ENCODE data around the gene ATP13A2. TPM values are rescaled to one million over a fixed set of nuclear protein-coding genes. Genes with fewer than 3 reads are reported as not detected.
A peak's percentile ranks its signal among the peaks of the same experiment; 100 is the strongest.

The ATP13A2 gene, protein sequence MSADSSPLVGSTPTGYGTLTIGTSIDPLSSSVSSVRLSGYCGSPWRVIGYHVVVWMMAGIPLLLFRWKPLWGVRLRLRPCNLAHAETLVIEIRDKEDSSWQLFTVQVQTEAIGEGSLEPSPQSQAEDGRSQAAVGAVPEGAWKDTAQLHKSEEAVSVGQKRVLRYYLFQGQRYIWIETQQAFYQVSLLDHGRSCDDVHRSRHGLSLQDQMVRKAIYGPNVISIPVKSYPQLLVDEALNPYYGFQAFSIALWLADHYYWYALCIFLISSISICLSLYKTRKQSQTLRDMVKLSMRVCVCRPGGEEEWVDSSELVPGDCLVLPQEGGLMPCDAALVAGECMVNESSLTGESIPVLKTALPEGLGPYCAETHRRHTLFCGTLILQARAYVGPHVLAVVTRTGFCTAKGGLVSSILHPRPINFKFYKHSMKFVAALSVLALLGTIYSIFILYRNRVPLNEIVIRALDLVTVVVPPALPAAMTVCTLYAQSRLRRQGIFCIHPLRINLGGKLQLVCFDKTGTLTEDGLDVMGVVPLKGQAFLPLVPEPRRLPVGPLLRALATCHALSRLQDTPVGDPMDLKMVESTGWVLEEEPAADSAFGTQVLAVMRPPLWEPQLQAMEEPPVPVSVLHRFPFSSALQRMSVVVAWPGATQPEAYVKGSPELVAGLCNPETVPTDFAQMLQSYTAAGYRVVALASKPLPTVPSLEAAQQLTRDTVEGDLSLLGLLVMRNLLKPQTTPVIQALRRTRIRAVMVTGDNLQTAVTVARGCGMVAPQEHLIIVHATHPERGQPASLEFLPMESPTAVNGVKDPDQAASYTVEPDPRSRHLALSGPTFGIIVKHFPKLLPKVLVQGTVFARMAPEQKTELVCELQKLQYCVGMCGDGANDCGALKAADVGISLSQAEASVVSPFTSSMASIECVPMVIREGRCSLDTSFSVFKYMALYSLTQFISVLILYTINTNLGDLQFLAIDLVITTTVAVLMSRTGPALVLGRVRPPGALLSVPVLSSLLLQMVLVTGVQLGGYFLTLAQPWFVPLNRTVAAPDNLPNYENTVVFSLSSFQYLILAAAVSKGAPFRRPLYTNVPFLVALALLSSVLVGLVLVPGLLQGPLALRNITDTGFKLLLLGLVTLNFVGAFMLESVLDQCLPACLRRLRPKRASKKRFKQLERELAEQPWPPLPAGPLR
- 87.1 TPM for total RNA-seq

DNA sequence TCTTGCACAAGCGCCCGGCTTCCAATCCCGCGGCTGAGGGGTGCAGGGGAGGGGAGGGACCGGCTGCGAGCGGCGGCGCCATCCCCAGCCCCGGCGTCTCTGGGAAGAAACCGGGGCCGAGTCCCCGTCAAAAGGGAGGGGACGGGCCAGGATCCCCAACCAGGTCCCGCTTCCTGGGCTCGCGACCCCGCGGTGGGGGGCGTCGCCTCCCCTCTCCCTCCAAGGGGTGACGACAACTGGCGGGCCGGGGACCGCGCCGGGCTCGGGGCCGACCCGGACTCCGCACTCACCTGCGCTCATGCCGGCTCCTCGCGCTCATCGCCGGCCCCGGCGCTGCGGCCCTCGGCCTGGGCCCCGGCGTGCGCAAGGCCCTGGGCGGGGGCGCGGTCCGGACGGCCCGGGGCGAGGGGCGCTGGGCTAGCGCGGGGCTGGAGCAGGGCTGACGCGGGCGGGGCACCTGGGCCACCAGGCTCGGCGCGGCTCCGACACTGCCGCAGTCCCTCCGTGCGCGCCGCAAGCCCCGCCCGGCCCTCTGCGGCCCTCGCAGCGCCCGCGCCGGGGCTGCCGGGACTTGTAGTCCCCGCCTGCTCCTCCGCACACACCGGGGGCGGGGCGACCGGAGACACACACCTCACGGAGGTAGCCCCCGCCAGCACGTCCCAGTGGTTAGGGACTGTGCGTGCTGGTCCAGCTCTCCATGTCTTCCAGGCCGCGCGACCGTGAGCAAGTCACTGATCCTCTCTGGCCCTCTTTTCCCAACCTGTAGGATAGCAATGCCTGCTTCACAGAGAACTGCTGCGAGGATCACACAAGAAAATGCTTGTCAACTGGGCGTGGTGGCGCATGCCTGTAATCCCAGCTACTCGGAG, at the start of gene ATP13A2:
ATP13A2 (minus strand) TSS at position 490 of the 869 bp plus-strand sequence; CDS start at position 300, 190 bp downstream.
- DNase-seq (ENCODE audit: low spot score): peak; percentile 75

- no peak for DNase-seq (ENCODE audit: low spot score)
Observed at GRCh38 chr1:17061486-17061885, 49.8 kb upstream of the ATP13A2 start.

GRCh38 chr1:17060306-17060749, 48.6 kb upstream of the ATP13A2 start:
- DNase-seq (ENCODE audit: low spot score): no peak

GRCh38 chr1:17059391-17060305, 47.9 kb upstream of the ATP13A2 start:
- DNase-seq (ENCODE audit: low spot score): peak; percentile 52

DNA sequence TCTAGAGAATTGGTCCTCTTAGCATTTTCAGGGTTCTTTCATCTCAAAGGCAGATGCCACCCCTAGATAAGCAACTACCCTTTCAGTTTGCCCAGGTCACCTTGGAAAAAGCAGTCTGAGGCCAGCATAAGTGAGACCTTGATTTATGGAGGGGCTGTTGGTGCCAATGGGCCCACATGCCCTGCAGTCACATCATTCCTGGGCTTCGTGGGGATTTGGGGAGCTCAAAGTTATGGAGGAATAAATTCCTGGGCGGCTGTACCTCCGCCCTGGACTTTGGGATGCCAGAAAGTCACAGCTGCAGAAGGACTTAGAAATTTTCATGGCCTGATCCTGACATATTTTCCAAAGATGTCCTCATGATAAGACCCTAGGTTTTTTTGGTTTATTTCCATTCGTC, 44.8 kb upstream of the ATP13A2 start:
- DNase-seq (ENCODE audit: low spot score): no peak

- no peak for DNase-seq (ENCODE audit: low spot score)
Observed at GRCh38 chr1:17055801-17056200, 44.1 kb upstream of the ATP13A2 start.

DNA sequence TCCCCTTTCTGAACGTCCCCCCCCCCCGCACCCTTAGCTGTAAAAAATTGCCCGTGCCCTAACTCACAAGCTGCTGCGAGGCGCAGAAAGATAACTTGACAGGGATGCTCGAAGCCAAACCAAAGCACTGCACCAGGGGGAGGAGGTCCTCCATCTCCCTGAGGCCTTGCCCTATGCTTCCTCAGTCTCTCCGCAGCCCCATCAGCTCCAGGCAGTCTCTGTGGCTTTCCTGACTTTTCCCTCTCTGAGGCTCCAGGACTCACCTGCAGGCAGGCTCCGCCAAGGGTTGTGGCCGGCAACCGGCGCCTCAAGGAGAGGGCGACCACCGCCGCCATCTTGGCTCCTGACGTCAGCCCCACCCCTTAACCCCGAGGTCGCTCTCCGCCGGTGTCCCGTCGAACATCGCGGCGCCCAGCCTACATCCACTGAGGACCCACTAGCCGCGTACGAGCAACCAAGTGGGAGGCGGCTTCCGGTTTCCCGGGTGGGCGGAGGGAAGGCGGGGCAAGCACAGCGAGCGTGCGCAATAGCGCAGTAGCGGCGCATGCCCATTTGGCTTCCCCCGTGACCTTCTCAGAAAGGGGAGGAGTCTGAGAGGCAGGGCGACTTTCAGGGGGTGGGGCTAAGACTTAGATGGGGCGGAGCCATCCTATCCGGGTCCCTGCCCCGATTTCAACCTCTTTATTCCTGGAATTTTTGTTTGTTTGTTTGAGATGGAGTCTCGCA, 42.1 kb upstream of the ATP13A2 start, which contains the start of gene SDHB:
SDHB (minus strand) TSS at position 348 of the 726 bp plus-strand sequence; CDS start at position 335, 13 bp downstream.
- DNase-seq (ENCODE audit: low spot score): peak; percentile 98

GRCh38 chr1:17053086-17053684, 41.5 kb upstream of the ATP13A2 start:
- no peak for DNase-seq (ENCODE audit: low spot score)

DNA sequence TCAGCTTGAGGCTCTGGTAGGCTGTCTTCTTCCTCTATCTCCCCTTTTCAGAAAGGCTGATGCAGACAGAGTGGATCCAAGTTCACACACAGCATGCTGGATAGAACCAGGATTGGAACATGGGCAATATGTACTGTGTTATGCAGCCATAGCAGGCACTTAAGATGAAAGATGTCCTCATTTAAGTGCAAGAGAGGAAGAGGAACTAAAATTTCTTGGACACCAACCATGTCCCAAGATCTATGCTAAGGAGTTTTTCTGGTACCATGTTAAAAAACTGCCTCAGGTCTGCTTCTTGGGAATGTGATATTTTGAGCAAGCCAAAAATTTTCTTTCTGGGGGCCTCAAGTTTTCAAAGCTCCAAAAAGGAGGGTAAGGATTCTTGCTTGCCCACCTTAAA, 40.9 kb upstream of the ATP13A2 start:
- no peak for DNase-seq (ENCODE audit: low spot score)

GRCh38 chr1:17052038-17052437, 40.3 kb upstream of the ATP13A2 start:
- no peak for DNase-seq (ENCODE audit: low spot score)

DNA sequence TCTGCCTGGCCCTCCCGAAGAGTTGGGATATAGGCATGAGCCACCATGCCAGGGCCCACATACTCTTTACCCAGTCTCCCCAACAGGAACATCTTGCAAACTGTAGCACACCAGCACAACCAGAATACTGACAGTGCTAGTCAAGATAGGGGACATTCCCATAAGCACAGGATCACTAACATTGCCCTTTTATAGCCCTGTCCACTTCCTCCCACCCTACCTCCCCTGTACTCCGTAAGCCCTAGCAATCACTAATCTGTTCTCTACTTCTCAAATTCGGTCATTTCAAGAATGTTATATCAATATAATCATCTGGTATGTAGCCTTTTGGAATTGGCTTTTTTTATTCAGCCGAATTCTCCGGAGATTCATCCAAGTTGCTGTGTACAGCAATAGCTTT, 36.2 kb upstream of the ATP13A2 start:
- no peak for DNase-seq (ENCODE audit: low spot score)

GRCh38 chr1:17046334-17046657, 34.6 kb upstream of the ATP13A2 start:
- DNase-seq (ENCODE audit: low spot score): no peak

DNA sequence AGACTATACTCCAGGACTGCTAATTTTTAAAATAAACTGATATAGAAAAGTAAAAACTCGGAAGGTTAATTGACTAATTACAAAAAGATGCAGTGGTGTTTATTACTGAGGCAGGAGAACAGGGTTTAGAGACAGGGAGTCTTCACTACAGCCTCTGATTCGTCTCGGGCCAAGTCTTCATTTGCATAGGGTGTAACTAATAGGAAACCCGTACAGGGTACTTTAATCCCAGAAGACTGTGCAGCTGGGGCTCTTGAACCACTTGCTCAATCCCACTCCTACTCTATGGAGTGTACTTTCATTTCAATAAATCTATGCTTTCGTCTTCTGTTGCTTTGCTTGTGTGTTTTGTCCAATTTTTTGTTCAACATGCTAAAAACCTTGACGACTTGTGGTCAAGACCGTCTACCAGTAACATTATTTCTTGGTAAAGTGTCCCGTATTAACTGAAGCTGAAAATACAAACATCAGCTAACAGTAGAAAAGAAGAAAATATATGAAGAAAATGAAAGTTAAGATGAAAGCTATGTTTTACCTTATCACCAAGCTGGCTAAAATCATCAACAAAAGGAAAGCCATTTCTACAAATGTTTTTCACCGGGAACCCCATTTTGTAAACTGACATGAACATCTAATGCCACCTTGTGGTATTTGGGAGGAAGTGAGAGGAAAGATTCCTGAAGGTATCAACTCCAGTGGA, 34.1 kb upstream of the ATP13A2 start:
- no peak for DNase-seq (ENCODE audit: low spot score)

GRCh38 chr1:17045150-17045549, 33.4 kb upstream of the ATP13A2 start:
- DNase-seq (ENCODE audit: low spot score): no peak

GRCh38 chr1:17043676-17044075, 31.9 kb upstream of the ATP13A2 start:
- DNase-seq (ENCODE audit: low spot score): no peak

- no peak for DNase-seq (ENCODE audit: low spot score)
Observed at GRCh38 chr1:17040135-17040534, 28.4 kb upstream of the ATP13A2 start.

GRCh38 chr1:17039522-17039921, 27.8 kb upstream of the ATP13A2 start:
- no peak for DNase-seq (ENCODE audit: low spot score)

DNA sequence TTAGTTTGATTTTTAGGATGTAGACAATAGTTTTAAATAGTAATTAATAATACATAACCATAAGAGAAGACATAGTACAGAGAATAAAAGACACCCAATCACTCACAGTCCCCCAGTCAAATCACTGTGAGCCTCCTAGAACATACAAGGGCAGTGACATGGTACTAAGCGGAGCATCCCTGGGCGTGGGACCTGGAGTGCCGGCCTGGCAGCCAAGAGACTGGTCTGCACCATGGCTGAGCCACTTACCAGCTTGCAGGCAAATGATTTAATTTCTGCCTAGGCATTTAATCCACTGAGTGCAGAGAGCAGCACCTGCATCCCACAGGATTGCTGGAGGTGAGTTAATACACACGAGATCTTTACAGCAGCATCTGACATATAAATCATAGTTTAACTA, 21.8 kb upstream of the ATP13A2 start:
- no peak for DNase-seq (ENCODE audit: low spot score)

Data from mucosa of gallbladder (tissue), 1 donor.